ENCODE measurements around the gene CLINT1. TPM values are rescaled to one million over a fixed set of nuclear protein-coding genes. Genes with fewer than 3 reads are reported as not detected.

The CLINT1 gene
- total and polyA plus RNA-seq, 2 of the 13 experiments (the other 11 are each of a cell fraction or from before 2014, with no cell fraction given) = 64.0 to 104 TPM

- TF ChIP-seq CEBPZ (IDR thresholded peaks at IDR 0.05; ENCODE audit: low read length) (no peak), HIC2 (CRISPR knock-in tag; IDR thresholded peaks at IDR 0.05; ENCODE audit: low read depth) (no peak), ZNF33B (CRISPR knock-in tag; IDR thresholded peaks at IDR 0.05) (0 out of 2 replicates have a peak, but pooled peaks have one; percentile 34), HOXA7 (CRISPR knock-in tag; IDR thresholded peaks at IDR 0.05) (no peak), TBP (CRISPR knock-in tag; IDR thresholded peaks at IDR 0.05) (no peak), ZNF205 (CRISPR knock-in tag; IDR thresholded peaks at IDR 0.05) (peak; percentile 87), NPAS2 (CRISPR knock-in tag; IDR thresholded peaks at IDR 0.05; ENCODE audit: borderline replicate concordance) (no peak), ZNF577 (CRISPR knock-in tag; IDR thresholded peaks at IDR 0.05; ENCODE audit: borderline replicate concordance, low read depth) (no peak), GLI4 (CRISPR knock-in tag; IDR thresholded peaks at IDR 0.05; ENCODE audit: borderline replicate concordance) (no peak), CBFB (CRISPR knock-in tag; IDR thresholded peaks at IDR 0.05) (peak; percentile 65; the same call in 1 of the 2 replicates), ZSCAN31 (CRISPR knock-in tag; IDR thresholded peaks at IDR 0.05; ENCODE audit: low read depth) (peak; percentile 81), ZNF337 (CRISPR knock-in tag; IDR thresholded peaks at IDR 0.05; ENCODE audit: borderline replicate concordance, low read depth) (peak; percentile 42; the same call in 1 of the 2 replicates), ZNF687 (CRISPR knock-in tag; IDR thresholded peaks at IDR 0.05) (peak; percentile 78), ZNF432 (CRISPR knock-in tag; IDR thresholded peaks at IDR 0.05; ENCODE audit: borderline replicate concordance) (no peak), ZNF282 (IDR thresholded peaks at IDR 0.05; ENCODE audit: partially characterized antibody) (no peak)
- TF ChIP-seq, protein P1, sequence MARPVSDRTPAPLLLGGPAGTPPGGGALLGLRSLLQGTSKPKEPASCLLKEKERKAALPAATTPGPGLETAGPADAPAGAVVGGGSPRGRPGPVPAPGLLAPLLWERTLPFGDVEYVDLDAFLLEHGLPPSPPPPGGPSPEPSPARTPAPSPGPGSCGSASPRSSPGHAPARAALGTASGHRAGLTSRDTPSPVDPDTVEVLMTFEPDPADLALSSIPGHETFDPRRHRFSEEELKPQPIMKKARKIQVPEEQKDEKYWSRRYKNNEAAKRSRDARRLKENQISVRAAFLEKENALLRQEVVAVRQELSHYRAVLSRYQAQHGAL (CRISPR knock-in tag; IDR thresholded peaks at IDR 0.05; ENCODE audit: not compliant biosample characterization) = no peak
- TF ChIP-seq, protein P2, sequence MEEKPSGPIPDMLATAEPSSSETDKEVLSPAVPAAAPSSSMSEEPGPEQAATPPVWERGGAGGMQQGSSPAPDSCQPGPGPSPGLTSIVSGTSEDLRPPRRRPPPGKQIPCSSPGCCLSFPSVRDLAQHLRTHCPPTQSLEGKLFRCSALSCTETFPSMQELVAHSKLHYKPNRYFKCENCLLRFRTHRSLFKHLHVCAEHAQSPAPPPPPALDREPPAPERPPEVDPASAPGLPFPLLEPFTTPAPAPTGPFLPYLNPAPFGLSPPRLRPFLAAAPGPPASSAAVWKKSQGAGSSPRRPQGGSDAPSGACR (CRISPR knock-in tag; IDR thresholded peaks at IDR 0.05) = 0 out of 2 replicates have a peak, but pooled peaks have one; percentile 49
Measured at GRCh38 chr5:157743163-157744050, 115.5 kb downstream of the CLINT1 start, which contains the start of gene LSM11 (continued).

Data from HepG2 (cell line).